ENCODE measurements around the gene EMP2.

GRCh38 chr16:10535461-10535860 is 44.9 kb downstream of the EMP2 start:
- TF ChIP-seq ZFP3 (CRISPR knock-in tag; IDR thresholded peaks at IDR 0.05): no peak
- TF ChIP-seq BACH2 (CRISPR knock-in tag; IDR thresholded peaks at IDR 0.05; ENCODE audit: borderline replicate concordance): no peak
- TF ChIP-seq, protein P1, sequence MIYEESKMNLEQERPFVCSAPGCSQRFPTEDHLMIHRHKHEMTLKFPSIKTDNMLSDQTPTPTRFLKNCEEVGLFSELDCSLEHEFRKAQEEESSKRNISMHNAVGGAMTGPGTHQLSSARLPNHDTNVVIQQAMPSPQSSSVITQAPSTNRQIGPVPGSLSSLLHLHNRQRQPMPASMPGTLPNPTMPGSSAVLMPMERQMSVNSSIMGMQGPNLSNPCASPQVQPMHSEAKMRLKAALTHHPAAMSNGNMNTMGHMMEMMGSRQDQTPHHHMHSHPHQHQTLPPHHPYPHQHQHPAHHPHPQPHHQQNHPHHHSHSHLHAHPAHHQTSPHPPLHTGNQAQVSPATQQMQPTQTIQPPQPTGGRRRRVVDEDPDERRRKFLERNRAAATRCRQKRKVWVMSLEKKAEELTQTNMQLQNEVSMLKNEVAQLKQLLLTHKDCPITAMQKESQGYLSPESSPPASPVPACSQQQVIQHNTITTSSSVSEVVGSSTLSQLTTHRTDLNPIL (CRISPR knock-in tag; IDR thresholded peaks at IDR 0.05; ENCODE audit: low read depth): no peak
- TF ChIP-seq ZNF565 (CRISPR knock-in tag; conservative IDR thresholded peaks at IDR 0.05; ENCODE audit: low read depth): no peak
- no peak for TF ChIP-seq ESRRG (CRISPR knock-in tag; IDR thresholded peaks at IDR 0.05)
- no peak for TF ChIP-seq PPARA (CRISPR knock-in tag; IDR thresholded peaks at IDR 0.05; ENCODE audit: borderline replicate concordance)

Data from SK-N-SH treated with all-trans-retinoic acid at 6 μM for 48 hours (cell line).